T-helper 17 cell (primary cell): ENCODE results near the gene S100P. TPM values are rescaled to one million over a fixed set of nuclear protein-coding genes. Genes with fewer than 3 reads are reported as not detected.

Source experiments
- ATAC-seq: fragments of 150-1000 bp; cut with Tn5 transposase; 2 replicates; pipeline ENCODE4 v1.10.0; 2021; ENCODE audit warnings: mild to moderate bottlenecking, moderate library complexity
- DNase-seq, 3 donors: peaks; one replicate each; pipeline versions ENCODE4 v3.0.0 to v3.0.0-alpha.2; 2020 to 2021
- H3K9me3 ChIP-seq: one replicate; pipeline ENCODE4 v1.7.0; 2013; ENCODE audit warnings: low read length, mild to moderate bottlenecking; ENCODE audit not compliant: control insufficient read depth, poor library complexity, severe bottlenecking
- H3K27ac Mint-ChIP-seq: one replicate; pipeline ENCODE4 v1.8.0; 2022; ENCODE audit warnings: mild to moderate bottlenecking, moderate library complexity, mixed read lengths
- H3K27me3 Mint-ChIP-seq: one replicate; pipeline ENCODE4 v1.8.0; 2022; ENCODE audit warnings: mixed read lengths
- H3K36me3 Mint-ChIP-seq: one replicate; pipeline ENCODE4 v1.8.0; 2022; ENCODE audit warnings: low read depth, mixed read lengths
- H3K4me1 Mint-ChIP-seq: one replicate; pipeline ENCODE4 v1.8.0; 2022; ENCODE audit warnings: mild to moderate bottlenecking, mixed read lengths
- H3K4me3 Mint-ChIP-seq: one replicate; pipeline ENCODE4 v1.8.0; 2022; ENCODE audit warnings: mild to moderate bottlenecking, moderate library complexity, mixed read lengths
- total RNA-seq, 4 donors: library from RNA in 2 of 4; stranded (reverse) in 2 of 4; gene quantifications; one replicate each; pipeline ENCODE4 v1.2.3 and lab custom pipeline; 2022 to 2026

Gene S100P
- total RNA-seq, 2 donors from 2014 or later, result 2.1 to 3.8 TPM

DNA sequence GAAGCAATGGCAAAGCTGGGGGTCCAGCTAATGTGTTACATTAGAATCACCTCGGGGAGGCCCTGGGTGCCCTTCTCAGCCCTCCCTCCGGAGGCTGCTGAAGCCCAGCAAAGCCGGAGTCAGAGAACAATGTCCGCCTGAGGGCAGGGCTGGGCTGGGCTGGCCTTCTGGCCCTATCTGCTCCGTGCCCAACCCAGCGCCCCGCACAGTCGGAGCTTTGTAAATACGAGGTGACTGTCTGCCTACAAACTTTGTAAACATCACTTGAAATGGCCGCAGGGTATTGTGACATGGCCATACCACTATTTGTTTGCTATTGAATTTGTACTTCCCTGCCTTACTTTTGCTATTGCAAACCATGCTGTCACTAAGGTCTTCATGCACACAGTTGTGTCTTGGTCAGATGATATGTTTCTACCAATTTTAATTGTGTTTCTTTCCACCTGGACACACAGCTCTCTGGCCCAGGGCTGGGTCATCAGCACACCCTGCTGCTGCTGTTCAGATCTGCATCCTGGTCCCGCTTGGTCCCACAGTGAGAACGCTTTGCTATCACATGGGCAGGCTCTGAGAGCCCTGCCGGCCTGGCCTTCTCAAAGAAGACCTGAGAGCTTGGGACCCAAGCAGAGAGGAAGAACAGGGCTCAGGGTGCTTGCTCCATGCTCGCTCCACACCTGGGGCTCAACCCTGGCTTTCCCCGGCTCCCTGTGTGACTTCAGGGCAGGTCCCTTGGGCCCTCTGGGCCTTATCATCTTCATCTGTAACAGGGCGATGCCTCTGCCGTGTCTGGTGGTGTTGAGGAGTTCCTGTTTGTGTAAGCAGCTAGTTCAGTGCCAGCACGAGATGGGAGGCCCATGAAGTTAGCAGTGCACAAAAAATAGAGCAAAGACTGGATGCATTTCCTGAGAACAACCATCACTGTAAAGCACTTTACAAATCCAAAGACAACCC is 2.3 kb downstream of the S100P start:
- Mint-ChIP-seq H3K27me3 (no peaks in the 10 kb centered on the region), H3K27ac (peak overlapping the region; percentile 100), H3K4me3 (peak overlapping the region; percentile 80), H3K36me3 (no peaks in the 10 kb centered on the region), H3K4me1 (peaks cover 59% of the 10 kb centered on the region)
- DNase-seq, result peak; percentile 35 to 58 (median 52)
- ATAC-seq, result peak; percentile 90
- no peaks in the 10 kb centered on the region for H3K9me3 ChIP-seq

DNA sequence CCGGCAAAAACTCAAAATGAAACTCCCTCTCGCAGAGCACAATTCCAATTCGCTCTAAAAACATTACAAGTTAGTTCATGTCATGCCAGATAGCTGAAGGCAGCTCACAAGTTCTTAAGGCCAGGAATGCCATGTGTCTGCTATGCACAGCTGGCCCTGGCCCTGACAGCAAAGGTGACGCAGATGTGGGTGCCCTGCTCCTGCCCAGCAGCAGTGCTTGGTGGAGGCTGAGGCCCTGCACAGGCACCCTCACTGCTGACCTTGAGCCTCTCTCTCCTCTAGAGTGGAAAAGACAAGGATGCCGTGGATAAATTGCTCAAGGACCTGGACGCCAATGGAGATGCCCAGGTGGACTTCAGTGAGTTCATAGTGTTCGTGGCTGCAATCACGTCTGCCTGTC is 2.9 kb downstream of the S100P start:
- Mint-ChIP-seq H3K4me1 (peaks cover 57% of the 10 kb centered on the region), H3K4me3 (peak overlapping the region; percentile 80), H3K27me3 (no peaks in the 10 kb centered on the region), H3K27ac (peak overlapping the region; percentile 100), H3K36me3 (no peaks in the 10 kb centered on the region)
- ATAC-seq, result peak; percentile 68
- no peaks in the 10 kb centered on the region for H3K9me3 ChIP-seq
- no peak for DNase-seq

DNA sequence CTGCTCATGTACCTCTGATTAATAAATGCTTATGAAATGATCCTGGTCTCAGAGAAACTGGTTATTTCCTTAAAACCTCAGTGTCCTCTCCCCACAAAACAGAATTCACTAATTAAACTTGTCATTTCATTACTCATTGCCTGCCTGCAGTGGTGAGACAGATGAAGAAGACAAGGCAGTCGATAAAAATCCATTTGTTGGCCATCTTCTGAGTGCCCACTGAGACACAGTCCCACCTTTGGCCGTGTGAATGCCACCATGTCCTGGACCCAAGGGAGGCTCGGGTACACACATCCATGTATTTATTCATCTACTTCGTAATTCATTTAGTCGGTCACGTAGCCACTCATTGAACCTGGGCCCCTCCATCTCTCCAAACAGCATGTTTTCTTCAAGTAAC is 3.5 kb downstream of the S100P start:
- no peaks in the 10 kb centered on the region for H3K36me3 Mint-ChIP-seq
- peaks cover 57% of the 10 kb centered on the region for H3K4me1 Mint-ChIP-seq
- no peak for ATAC-seq
- H3K9me3 ChIP-seq, result no peaks in the 10 kb centered on the region
- peak overlapping the region; percentile 100 for H3K27ac Mint-ChIP-seq
- H3K27me3 Mint-ChIP-seq, result no peaks in the 10 kb centered on the region
- H3K4me3 Mint-ChIP-seq, result peak overlapping the region; percentile 80
- DNase-seq, result no peak

DNA sequence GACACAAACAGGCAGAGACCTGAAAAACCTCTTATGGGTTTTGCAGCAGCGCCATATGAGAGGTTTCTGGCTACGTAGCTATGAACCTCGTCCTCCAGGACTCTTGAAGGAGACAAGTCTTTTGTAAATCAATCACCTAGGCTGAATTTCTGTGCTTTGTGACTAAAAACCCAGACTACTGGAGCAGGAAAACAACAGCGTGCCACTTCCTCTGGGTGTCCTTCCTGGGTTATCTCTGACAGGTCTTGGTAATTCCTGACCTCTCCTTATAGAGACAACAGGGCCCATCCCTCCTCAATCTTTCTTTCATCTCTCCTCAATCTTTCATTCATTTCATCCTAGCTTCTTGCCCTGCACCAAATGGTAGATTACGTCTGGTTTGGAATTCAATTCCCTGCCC is 5.7 kb downstream of the S100P start:
- peaks cover 50% of the 10 kb centered on the region for H3K4me1 Mint-ChIP-seq
- peak overlapping the region; percentile 60 for H3K4me3 Mint-ChIP-seq
- DNase-seq (no peak), ATAC-seq (no peak)
- H3K36me3 Mint-ChIP-seq, result peaks cover 6% of the 10 kb centered on the region
- H3K27me3 Mint-ChIP-seq, result no peaks in the 10 kb centered on the region
- no peaks in the 10 kb centered on the region for H3K9me3 ChIP-seq
- H3K27ac Mint-ChIP-seq, result peak overlapping the region; percentile 100

DNA sequence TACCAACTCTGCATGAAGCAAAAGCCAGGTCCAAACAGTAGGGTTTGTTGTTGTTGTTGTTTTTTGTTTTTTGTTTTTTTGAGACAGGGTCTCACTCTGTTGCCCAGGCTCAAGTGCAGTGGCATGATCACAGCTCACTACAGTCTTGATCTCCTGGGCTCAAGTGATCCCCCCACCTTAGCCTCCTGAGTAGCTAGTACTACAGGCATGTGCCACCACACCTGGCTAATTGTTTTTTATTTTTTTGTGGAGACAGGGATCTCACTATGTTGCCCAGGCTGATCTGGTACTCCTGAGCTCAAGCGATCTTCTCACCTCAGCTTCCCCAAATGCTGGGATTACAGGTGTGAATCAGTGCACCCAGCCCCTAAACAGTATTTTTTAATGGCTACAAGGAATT is 6.2 kb downstream of the S100P start:
- H3K4me1 Mint-ChIP-seq, result peaks cover 50% of the 10 kb centered on the region
- peak overlapping the region; percentile 60 for H3K4me3 Mint-ChIP-seq
- DNase-seq, result no peak

DNA sequence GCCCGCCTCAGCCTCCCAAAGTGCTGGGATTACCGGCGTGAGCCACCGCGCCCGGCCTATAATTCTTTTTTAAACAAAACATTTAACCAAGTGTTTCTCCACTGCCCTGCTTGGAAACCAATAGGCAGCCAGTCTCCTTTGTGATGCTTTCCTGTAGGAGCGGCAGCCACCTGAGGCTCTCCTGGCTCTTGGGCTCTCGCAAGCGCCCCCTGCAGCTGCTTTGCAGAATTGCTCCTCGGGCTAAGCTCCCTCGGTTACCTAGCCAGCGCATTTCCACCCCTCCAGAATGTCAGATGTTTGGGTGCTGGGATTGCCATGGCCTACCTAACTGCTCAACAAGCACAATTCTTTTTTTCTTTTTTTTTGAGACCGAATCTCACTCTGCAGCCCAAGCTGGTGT is 7.7 kb downstream of the S100P start:
- ATAC-seq, result no peak
- Mint-ChIP-seq H3K4me3 (no peak overlapping the region), H3K36me3 (peaks cover 11% of the 10 kb centered on the region), H3K4me1 (peaks cover 53% of the 10 kb centered on the region), H3K27me3 (no peaks in the 10 kb centered on the region), H3K27ac (peak overlapping the region; percentile 100)
- no peaks in the 10 kb centered on the region for H3K9me3 ChIP-seq
- peak in 1 of 3 donors; percentile 38 for DNase-seq

More for the DNA sequence above, 6.2 kb downstream of the S100P start:
- Mint-ChIP-seq H3K27ac (peak overlapping the region; percentile 100), H3K36me3 (peaks cover 10% of the 10 kb centered on the region), H3K27me3 (no peaks in the 10 kb centered on the region)
- ATAC-seq, result no peak
- H3K9me3 ChIP-seq, result no peaks in the 10 kb centered on the region

DNA sequence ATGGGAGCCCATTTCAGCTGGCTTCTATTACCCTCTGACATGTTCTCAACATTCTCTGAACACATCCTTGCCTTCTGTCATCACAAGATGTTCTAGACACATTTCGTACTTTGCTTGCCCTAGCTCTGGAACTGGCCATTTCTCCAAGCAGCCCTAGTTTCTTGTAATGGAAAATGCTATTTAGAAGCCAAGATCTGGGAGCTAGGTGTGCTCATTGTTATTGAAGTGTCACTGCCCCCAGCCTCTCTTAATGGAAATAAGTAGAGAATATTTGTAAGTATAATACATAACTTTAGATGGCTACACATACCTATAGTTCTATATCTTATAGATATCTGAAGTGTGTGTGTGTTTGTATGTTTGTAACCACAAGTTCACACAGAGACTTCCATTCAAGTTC is 9.1 kb downstream of the S100P start:
- Mint-ChIP-seq H3K27ac (peak overlapping the region; percentile 100), H3K27me3 (no peaks in the 10 kb centered on the region), H3K36me3 (peaks cover 19% of the 10 kb centered on the region), H3K4me1 (peaks cover 54% of the 10 kb centered on the region), H3K4me3 (no peak overlapping the region)
- ATAC-seq, result no peak
- no peaks in the 10 kb centered on the region for H3K9me3 ChIP-seq
- DNase-seq, result no peak

DNA sequence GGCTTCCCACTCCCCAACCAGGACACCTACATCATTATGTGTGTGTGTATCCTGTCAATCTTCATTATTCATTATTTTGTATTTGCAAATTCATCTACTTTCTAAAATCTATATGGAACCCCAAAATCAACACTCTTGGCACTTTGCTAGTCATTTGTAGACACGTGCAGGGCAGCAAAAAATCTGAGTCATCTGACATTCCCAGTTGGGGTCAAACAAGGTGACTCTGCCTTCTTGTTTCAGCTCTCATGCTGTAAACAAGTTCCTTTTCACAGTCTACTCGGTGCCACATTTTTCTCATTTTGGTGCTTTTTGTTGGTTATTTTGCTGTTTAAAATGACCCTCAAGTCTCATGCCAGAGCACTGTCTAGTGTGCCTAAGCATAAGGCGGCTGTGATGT is 10.1 kb downstream of the S100P start:
- H3K36me3 Mint-ChIP-seq, result peaks cover 24% of the 10 kb centered on the region
- no peaks in the 10 kb centered on the region for H3K9me3 ChIP-seq
- peak overlapping the region; percentile 100 for H3K27ac Mint-ChIP-seq
- H3K27me3 Mint-ChIP-seq, result no peaks in the 10 kb centered on the region
- H3K4me3 Mint-ChIP-seq, result peak overlapping the region; percentile 19
- peaks cover 59% of the 10 kb centered on the region for H3K4me1 Mint-ChIP-seq
- DNase-seq, result no peak
- no peak for ATAC-seq

DNA sequence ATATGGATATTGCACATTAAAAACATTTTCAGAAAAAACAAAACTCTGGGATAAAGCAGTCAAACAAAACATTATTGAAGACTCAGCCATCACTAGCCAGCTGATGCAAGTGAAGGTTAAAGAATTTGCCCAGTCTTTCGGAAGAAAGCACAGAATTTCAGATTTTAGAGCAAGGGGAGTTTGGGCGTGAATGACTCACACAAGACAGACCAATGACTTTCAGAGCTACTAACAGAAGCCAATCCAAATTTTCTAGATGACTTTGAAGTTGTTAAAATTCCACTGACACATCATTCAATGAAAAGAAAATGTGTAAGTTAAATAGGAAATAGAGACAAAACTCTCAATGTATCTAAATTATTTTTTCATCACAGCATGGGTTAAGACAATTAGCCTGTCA is 12.0 kb downstream of the S100P start:
- no peaks in the 10 kb centered on the region for H3K9me3 ChIP-seq
- DNase-seq (no peak), ATAC-seq (no peak)
- Mint-ChIP-seq H3K27me3 (no peaks in the 10 kb centered on the region), H3K36me3 (peaks cover 31% of the 10 kb centered on the region), H3K4me3 (peak overlapping the region; percentile 47), H3K27ac (peak overlapping the region; percentile 100), H3K4me1 (peaks cover 56% of the 10 kb centered on the region)

DNA sequence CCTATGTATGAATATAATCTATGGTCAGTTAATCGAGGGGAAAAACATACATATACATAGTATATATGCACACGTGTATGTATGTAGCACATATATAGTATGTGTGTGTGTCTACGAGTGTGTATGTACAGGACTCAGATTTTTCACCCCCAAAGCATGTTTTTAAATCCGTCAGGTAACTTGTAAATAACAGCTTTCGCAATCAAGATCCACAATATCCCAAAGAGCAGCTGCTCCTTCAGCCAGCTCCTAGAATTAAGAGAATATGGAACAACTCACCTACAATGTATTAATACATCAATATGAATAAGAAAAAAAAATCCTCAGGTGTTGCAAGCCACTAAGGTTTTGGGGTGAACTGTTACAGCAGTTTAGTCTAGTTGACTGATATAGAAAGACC is 12.5 kb downstream of the S100P start:
- peak overlapping the region; percentile 100 for H3K27ac Mint-ChIP-seq

DNA sequence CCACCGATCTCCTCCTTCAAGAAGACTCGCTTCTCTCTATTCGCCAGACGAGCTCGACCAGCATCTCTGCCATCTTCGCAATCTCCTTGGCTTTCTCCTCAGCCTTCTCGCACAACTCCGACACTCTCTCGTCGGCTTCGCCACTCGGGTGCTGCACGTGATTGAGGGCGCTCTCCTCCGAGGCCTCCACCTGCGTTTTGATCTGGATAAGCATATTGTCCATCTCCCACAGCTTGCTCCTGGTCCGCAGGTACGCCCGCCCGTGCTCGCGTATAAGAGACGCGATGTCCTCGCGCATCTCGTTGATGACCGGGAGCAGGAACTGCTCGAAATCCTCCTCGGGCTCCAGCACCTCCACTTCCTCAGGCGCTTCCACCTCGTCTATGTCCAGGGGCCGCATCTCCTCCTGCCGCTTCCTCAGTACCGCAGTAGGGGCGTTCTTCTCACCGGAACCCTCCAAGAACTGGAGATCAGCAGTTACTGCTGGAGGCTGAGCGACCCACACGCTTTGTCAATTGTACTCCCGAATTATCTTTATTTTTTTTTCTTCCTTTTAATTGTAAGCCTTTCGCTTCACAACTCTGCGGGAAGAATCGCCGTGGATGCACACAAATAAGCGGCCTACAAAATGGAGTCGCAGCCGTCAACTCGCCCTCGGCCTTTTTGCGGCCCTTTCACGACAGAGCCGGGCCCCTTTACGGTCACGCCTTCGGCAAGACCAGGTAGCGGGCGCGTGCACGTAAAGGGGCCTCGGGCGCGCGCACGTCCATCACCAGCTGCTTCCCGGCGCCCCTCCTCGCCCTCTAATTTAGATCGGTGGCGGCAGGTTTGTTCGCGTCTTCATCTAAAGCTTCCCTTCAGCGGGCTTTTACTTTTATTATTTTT is 15.8 kb downstream of the S100P start, which contains the start of gene MRFAP1L1:
MRFAP1L1 (minus strand) TSS at position 636 of the 885 bp plus-strand sequence; CDS start at position 400, 236 bp downstream.
- peaks cover 47% of the 10 kb centered on the region for H3K4me1 Mint-ChIP-seq
- ATAC-seq (peak; percentile 89), DNase-seq (peak; percentile 95 to 96 (median 95))
- peak within 1 kb of the TSS; percentile 100 for H3K27ac Mint-ChIP-seq
- H3K4me3 Mint-ChIP-seq, result peak within 1 kb of the TSS; percentile 99
- peaks cover 24% of the 10 kb centered on the region for H3K36me3 Mint-ChIP-seq
- H3K9me3 ChIP-seq, result no peaks in the 10 kb centered on the region
- no peaks in the 10 kb centered on the region for H3K27me3 Mint-ChIP-seq

More for the DNA sequence above, 12.5 kb downstream of the S100P start:
- Mint-ChIP-seq H3K27me3 (no peaks in the 10 kb centered on the region), H3K4me3 (peak overlapping the region; percentile 77), H3K4me1 (peaks cover 55% of the 10 kb centered on the region), H3K36me3 (peaks cover 31% of the 10 kb centered on the region)
- ATAC-seq, result no peak
- DNase-seq, result no peak
- H3K9me3 ChIP-seq, result no peaks in the 10 kb centered on the region

DNA sequence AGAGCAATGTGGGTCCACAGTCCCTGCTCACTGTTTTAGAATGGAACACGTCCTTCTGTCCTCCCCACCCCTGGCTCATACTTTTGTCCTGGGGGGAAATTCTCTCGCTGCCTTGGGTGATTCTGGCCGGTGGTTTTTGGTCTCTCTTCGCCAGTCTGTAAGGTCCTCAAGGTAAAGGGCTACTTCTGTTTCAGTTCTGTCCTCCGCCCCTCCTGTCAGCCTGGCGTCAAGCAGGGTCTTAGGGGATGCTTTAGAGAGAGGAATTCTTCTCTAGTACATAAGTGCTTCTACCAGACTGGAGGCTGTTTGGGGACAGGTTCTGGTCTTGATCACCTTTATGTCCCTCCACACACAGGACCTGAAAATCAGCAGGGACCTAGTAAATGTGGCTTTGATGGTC is 16.6 kb downstream of the S100P start:
- Mint-ChIP-seq H3K4me1 (peaks cover 39% of the 10 kb centered on the region), H3K4me3 (peak overlapping the region; percentile 99), H3K36me3 (peaks cover 19% of the 10 kb centered on the region), H3K27ac (peak overlapping the region; percentile 100), H3K27me3 (no peaks in the 10 kb centered on the region)
- no peaks in the 10 kb centered on the region for H3K9me3 ChIP-seq
- DNase-seq (no peak), ATAC-seq (no peak)

DNA sequence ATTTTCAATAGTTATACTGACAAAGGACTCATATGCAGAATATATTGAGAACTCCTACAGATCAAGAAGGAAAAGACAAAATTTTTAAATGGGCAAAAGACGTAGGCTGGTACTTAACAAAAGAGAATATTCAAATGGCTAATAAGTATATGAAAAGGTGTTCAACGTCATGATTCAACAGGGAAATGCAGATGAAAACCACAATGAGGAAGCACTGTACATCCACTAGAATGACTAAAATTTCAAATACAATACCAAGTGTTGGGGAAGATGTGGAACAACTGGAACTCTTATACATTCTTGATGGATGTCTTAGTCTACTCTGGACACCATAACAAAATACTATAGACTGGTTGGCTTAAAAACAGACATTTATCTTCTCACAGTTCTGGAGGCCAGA is 17.3 kb downstream of the S100P start:
- ATAC-seq, result no peak

More for the DNA sequence above, 17.3 kb downstream of the S100P start:
- no peaks in the 10 kb centered on the region for H3K9me3 ChIP-seq
- Mint-ChIP-seq H3K4me3 (peak overlapping the region; percentile 28), H3K27ac (no peak overlapping the region), H3K27me3 (no peaks in the 10 kb centered on the region), H3K4me1 (peaks cover 40% of the 10 kb centered on the region), H3K36me3 (peaks cover 22% of the 10 kb centered on the region)
- no peak for DNase-seq
